A549 (cell line): Measurements from ENCODE around the gene RPS6KA1.

ENCODE experiments used
- BHLHE40 ChIP-seq: IDR thresholded peaks from 2 replicates; pipeline ENCODE4 v1.6.1; 2012; ENCODE audit warnings: low read depth, low read length, inconsistent platforms
- CTCF ChIP-seq: fragments of >200 bp; sonication (Bioruptor Twin); formaldehyde crosslinking; IDR thresholded peaks from 3 replicates; pipeline ENCODE4 v1.5.1; 2016
- EP300 ChIP-seq, 2 experiments: fragments of >200 bp; sonication (Bioruptor Twin); formaldehyde crosslinking; IDR thresholded peaks; 2 replicates in 1 of 2; 3 replicates in 1 of 2; pipeline ENCODE4 v1.6.1; 2016 to 2017

- TF ChIP-seq CTCF, result no peak
- no peak for TF ChIP-seq EP300 (IDR thresholded peaks at IDR 0.05)
- no peak for TF ChIP-seq BHLHE40
Measured at GRCh38 chr1:26574018-26574417, 44.5 kb downstream of the RPS6KA1 start.
